ENCODE measurements around the gene ADRA1B.

ADRA1B gene

GRCh38 chr5:159877016-159877415 lies 39.3 kb upstream of the ADRA1B start:
- no peak overlapping the region for H3K4me3 ChIP-seq (ENCODE audit: insufficient read depth, low read length, poor library complexity, severe bottlenecking)
- no peak overlapping the region for H3K4me2 ChIP-seq (ENCODE audit: low read depth, low read length, poor library complexity, severe bottlenecking)
- H3K36me3 ChIP-seq (ENCODE audit: low read length) = no peaks in the 10 kb centered on the region
- no peaks in the 10 kb centered on the region for H3K9me2 ChIP-seq (replicated peaks; ENCODE audit: insufficient read depth, low read length)
- no peaks in the 10 kb centered on the region for H3K27me3 ChIP-seq (ENCODE audit: low read length)
- no peak for TF ChIP-seq CTCF (IDR thresholded peaks at IDR 0.05; ENCODE audit: insufficient read depth, low read length, poor library complexity, severe bottlenecking)
- TF ChIP-seq EZH2phosphoT487 (conservative IDR thresholded peaks at IDR 0.05; ENCODE audit: low read length) = no peak
- no peak overlapping the region for H2AFZ ChIP-seq (ENCODE audit: low read depth, low read length, severe bottlenecking)
- H3K79me2 ChIP-seq (ENCODE audit: insufficient read depth, low read length) = no peaks in the 10 kb centered on the region
- H3K9me3 ChIP-seq (ENCODE audit: insufficient read depth, low read length) = no peaks in the 10 kb centered on the region
- H4K20me1 ChIP-seq (ENCODE audit: low read depth, low read length) = no peaks in the 10 kb centered on the region
- no peak overlapping the region for H3K27ac ChIP-seq (ENCODE audit: low read depth, low read length)
- H3F3A ChIP-seq (ENCODE audit: insufficient read depth) = no peaks in the 10 kb centered on the region
- H3K9ac ChIP-seq (ENCODE audit: low read length) = no peak overlapping the region

DNA sequence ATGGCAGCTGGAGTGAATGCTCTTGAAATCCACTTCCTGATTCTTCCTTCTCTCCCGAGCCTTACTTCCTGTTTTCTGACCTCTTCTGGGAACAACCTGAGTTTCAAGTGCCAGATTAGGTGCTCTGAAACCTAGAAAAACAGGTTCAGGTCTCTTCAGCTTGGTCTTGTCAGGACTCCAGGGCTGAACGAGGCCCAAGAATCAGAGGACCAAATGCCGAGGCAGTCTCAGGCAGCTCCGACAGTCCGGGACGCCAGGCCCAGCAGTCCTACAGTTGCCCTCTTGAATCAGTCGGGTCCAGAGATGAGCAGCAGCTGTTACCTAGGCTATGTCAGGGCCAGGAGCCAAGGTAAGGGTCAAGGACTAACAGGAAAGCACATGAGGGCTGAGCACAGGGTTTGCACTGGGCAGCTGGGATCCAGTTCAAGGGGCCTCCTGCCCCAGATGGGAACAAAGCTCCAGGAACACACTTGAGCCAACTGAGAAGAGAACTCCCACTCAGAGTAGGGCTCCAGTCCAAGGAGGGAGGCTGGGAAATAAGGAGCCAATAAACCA lies 38.3 kb upstream of the ADRA1B start:
- H3K9me2 ChIP-seq (replicated peaks; ENCODE audit: insufficient read depth, low read length) = no peaks in the 10 kb centered on the region
- H3K4me2 ChIP-seq (ENCODE audit: low read depth, low read length, poor library complexity, severe bottlenecking) = no peak overlapping the region
- no peaks in the 10 kb centered on the region for H3F3A ChIP-seq (ENCODE audit: insufficient read depth)
- no peaks in the 10 kb centered on the region for H3K36me3 ChIP-seq (ENCODE audit: low read length)
- H3K27me3 ChIP-seq (ENCODE audit: low read length) = no peaks in the 10 kb centered on the region
- no peak overlapping the region for H3K4me3 ChIP-seq (ENCODE audit: insufficient read depth, low read length, poor library complexity, severe bottlenecking)
- H3K27ac ChIP-seq (ENCODE audit: low read depth, low read length) = no peak overlapping the region
- no peaks in the 10 kb centered on the region for H3K9me3 ChIP-seq (ENCODE audit: insufficient read depth, low read length)
- H3K79me2 ChIP-seq (ENCODE audit: insufficient read depth, low read length) = no peaks in the 10 kb centered on the region
- no peaks in the 10 kb centered on the region for H4K20me1 ChIP-seq (ENCODE audit: low read depth, low read length)
- H2AFZ ChIP-seq (ENCODE audit: low read depth, low read length, severe bottlenecking) = no peak overlapping the region
- no peak overlapping the region for H3K9ac ChIP-seq (ENCODE audit: low read length)
- TF ChIP-seq CTCF (IDR thresholded peaks at IDR 0.05; ENCODE audit: insufficient read depth, low read length, poor library complexity, severe bottlenecking) (no peak), EZH2phosphoT487 (conservative IDR thresholded peaks at IDR 0.05; ENCODE audit: low read length) (no peak)

- Histone ChIP-seq H3F3A (ENCODE audit: insufficient read depth) (no peaks in the 10 kb centered on the region), H4K20me1 (ENCODE audit: low read depth, low read length) (no peaks in the 10 kb centered on the region), H3K4me3 (ENCODE audit: insufficient read depth, low read length, poor library complexity, severe bottlenecking) (no peak overlapping the region), H3K9me3 (ENCODE audit: insufficient read depth, low read length) (no peaks in the 10 kb centered on the region), H3K27me3 (ENCODE audit: low read length) (no peaks in the 10 kb centered on the region), H3K27ac (ENCODE audit: low read depth, low read length) (no peak overlapping the region), H3K9ac (ENCODE audit: low read length) (no peak overlapping the region), H3K79me2 (ENCODE audit: insufficient read depth, low read length) (no peaks in the 10 kb centered on the region), H3K4me2 (ENCODE audit: low read depth, low read length, poor library complexity, severe bottlenecking) (no peak overlapping the region), H2AFZ (ENCODE audit: low read depth, low read length, severe bottlenecking) (no peak overlapping the region), H3K36me3 (ENCODE audit: low read length) (no peaks in the 10 kb centered on the region), H3K9me2 (replicated peaks; ENCODE audit: insufficient read depth, low read length) (no peaks in the 10 kb centered on the region)
- TF ChIP-seq EZH2phosphoT487 (conservative IDR thresholded peaks at IDR 0.05; ENCODE audit: low read length) (no peak), CTCF (IDR thresholded peaks at IDR 0.05; ENCODE audit: insufficient read depth, low read length, poor library complexity, severe bottlenecking) (no peak)
Observed at GRCh38 chr5:159878988-159879471, 37.3 kb upstream of the ADRA1B start.

Measured in SU-DHL-6 (cell line).